AG10803 (cell line): ENCODE measurements around the gene MASP2.

ENCODE experiments used
- DNase-seq: peaks from one replicate; pipeline ENCODE4 v3.0.0; 2010; ENCODE audit warnings: low read depth
- H3K4me3 ChIP-seq: 2 replicates; pipeline ENCODE4 v1.5.1; 2011; ENCODE audit warnings: mild to moderate bottlenecking, low read length, control low read depth
- TF ChIP-seq, protein P1 (sequence below): conservative IDR thresholded peaks from 2 replicates; pipeline ENCODE4 v1.5.1; 2011; ENCODE audit warnings: mild to moderate bottlenecking, low read length, control low read depth, inconsistent platforms

The MASP2 gene

DNA sequence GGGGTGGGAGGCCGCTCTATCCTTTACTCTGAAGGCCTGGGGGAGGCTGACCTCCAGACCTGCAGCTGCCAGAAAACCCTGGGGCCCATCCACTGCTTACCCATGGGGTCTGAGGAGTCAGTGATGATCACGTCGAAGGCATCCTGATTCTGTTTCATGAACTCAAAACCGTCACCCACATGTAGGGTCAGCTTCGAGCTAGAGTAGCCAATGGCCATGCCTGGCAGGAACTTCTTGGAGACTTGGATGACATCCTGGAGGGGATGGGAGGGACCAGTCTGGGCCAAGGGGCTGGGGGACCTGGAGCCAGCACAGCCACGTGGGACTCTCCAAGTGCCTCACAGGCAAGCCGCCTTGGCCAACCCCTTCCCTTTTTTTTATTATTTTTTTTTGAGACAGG, 9.5 kb upstream of the MASP2 start:
- no peak for DNase-seq
- TF ChIP-seq, protein P1, sequence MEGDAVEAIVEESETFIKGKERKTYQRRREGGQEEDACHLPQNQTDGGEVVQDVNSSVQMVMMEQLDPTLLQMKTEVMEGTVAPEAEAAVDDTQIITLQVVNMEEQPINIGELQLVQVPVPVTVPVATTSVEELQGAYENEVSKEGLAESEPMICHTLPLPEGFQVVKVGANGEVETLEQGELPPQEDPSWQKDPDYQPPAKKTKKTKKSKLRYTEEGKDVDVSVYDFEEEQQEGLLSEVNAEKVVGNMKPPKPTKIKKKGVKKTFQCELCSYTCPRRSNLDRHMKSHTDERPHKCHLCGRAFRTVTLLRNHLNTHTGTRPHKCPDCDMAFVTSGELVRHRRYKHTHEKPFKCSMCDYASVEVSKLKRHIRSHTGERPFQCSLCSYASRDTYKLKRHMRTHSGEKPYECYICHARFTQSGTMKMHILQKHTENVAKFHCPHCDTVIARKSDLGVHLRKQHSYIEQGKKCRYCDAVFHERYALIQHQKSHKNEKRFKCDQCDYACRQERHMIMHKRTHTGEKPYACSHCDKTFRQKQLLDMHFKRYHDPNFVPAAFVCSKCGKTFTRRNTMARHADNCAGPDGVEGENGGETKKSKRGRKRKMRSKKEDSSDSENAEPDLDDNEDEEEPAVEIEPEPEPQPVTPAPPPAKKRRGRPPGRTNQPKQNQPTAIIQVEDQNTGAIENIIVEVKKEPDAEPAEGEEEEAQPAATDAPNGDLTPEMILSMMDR, result no peak
- H3K4me3 ChIP-seq, result no peak overlapping the region

DNA sequence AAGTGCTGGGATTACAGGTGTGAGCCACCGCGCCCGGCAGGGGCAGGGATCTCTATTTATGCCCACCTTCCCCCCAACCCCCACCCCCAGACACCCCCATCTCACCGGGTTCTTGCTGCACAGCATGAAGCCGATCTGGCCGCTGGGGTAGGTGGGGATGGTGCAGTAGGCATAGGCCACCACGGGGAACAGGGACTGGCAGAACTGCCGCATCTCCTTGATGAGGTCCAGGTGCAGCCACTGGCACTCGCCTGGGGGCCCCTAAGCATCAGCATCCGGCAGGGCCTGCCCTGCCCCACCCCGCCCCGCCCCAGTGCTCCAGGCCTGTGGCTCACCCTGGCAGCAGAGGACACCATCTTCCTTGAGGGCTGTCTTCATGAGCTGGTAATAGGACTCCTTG, 8.6 kb upstream of the MASP2 start:
- TF ChIP-seq, protein P1, result no peak
- H3K4me3 ChIP-seq, result no peak overlapping the region
- DNase-seq, result no peak

DNA sequence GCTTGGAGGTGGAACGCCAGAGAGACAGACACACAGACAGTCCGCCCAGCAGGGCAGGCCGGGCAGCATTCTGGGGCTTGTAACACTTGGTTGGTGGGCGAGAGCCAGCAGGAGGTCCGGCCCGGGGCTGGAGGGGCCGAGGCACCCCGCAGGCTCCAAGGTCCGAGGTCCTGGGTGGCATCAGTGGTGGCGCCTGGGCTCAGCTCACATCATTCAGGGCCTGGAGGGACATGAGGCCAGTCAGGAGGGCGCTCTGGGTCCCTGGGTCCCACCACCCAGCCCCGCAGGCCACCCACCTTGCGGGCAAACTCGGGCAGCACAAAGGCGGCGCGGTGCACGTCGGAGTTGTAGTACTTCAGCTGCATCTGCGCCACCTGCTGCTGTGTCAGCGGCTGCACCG, 7.6 kb upstream of the MASP2 start:
- TF ChIP-seq, protein P1, result no peak
- H3K4me3 ChIP-seq, result no peak overlapping the region
- no peak for DNase-seq

DNA sequence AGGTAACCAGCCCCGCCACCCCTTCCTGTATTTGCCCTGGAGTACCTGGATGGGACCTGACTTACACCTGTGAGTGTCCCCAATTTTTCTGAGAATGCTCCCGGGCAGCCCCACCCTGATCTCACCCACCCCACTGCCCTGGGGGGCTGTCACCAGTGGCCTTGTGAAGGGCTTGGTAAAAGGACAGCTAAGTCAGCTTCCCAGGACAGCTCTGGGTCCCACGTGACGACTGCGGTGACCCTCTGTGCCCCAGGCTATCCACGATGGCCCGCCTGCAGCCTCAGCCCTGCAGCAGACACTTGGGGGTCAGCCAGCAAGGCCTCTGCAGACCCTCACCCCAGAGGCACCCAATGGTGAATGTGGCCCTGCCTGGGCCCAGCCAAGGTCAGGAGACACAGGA, 7.1 kb upstream of the MASP2 start:
- no peak overlapping the region for H3K4me3 ChIP-seq
- TF ChIP-seq, protein P1, result no peak
- no peak for DNase-seq

DNA sequence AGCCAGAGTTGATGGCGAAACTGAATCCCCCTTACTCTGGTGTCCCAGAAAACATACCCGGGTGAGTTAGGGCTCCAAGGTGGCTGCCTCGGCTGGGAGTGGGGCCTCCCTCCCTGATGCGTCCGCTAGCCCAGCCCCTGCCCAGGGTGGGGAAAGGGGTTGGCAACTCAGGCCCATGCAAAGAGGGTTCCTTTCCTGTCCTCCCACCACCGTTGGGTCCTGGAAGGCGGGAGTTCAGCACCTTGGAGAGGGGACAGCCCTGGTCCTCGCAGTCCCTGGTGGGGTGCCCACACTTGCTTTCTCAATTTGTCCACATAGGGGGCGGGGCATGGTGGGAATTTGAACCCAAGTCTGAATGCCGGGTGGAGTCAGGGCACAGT, 6.7 kb upstream of the MASP2 start:
- H3K4me3 ChIP-seq, result no peak overlapping the region
- no peak for DNase-seq
- TF ChIP-seq, protein P1, result no peak

DNA sequence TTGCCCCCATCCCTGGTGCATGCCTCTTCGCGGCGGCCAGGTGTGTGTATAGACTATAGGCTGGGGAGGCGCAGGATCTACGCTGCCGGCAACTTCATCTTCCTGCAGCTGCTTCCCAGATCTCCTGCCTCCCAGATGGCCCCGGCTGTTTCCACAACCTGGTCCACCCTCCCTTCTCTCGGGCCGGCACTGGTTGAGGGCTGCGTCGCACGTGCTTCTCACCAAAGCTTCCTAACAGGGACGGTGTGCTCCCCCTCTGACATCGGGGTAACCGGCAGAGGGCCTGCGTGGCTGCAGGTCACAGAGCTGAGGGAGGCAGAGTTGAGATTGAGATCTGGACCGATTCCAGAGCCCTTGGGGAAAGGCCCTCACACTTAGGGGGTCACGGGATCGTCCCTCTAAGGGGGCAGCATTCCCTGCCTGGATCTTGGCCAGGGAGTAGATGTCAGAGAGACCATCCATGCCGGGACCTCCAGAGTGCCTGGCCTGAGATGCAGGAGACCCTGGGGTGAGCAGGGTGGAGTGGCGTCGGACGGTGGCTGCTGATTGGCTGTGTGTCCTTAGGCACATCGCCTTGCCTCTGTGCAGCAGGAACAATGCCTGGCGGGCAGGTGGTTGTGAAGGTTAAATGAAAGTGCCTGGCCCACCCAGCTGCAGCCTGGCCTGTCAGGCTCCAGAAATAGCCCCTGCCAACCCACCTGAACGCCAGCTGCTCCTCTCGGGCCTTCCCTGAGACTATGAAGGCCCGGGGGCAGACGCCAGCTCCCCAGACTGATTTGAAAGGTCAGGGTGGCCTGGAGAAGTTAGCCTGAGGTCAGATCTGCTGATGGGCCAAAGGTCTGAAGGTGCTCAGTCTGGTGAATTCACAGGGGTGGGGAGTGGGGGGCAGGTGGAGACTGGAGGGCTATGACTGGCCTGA, 6.1 kb upstream of the MASP2 start:
- DNase-seq, result no peak
- H3K4me3 ChIP-seq, result no peak overlapping the region
- TF ChIP-seq, protein P1, result no peak
